SU-DHL-6 (cell line): ENCODE data around the gene NCAPH2.
A peak's percentile ranks its signal among the peaks of the same experiment; 100 is the strongest.

ENCODE experiments used
- H2AFZ ChIP-seq: fragments of 200-600 bp; sonication (generic); 2 replicates; pipeline ENCODE4 v1.6.1; 2014; ENCODE audit warnings: low read depth, mild to moderate bottlenecking, moderate library complexity, mixed read lengths, antibody characterized with exemption, low read length; ENCODE audit not compliant: severe bottlenecking
- H3F3A ChIP-seq: fragments of 200-600 bp; shearing (Covaris generic); 2 replicates; pipeline ENCODE4 v1.6.0; 2016; ENCODE audit warnings: antibody characterized with exemption, mild to moderate bottlenecking; ENCODE audit not compliant: insufficient read depth
- H3K27ac ChIP-seq: fragments of 200-600 bp; sonication (generic); 2 replicates; pipeline ENCODE4 v1.5.1; 2016; ENCODE audit warnings: low read depth, mild to moderate bottlenecking, low read length, moderate library complexity, mixed read lengths
- H3K27me3 ChIP-seq: fragments of 200-600 bp; sonication (generic), shearing (Covaris generic); 2 replicates; pipeline ENCODE4 v1.6.0; 2014; ENCODE audit warnings: mild to moderate bottlenecking, low read length
- H3K36me3 ChIP-seq: fragments of 200-600 bp; sonication (generic); 2 replicates; pipeline ENCODE4 v1.6.1; 2014; ENCODE audit warnings: mild to moderate bottlenecking, low read length, mixed read lengths
- H3K4me2 ChIP-seq: fragments of 300-600, 200-600 bp; shearing (Covaris generic), sonication (generic); 2 replicates; pipeline ENCODE4 v1.6.0; 2014; ENCODE audit warnings: low read length, low read depth, mild to moderate bottlenecking; ENCODE audit not compliant: poor library complexity, severe bottlenecking
- H3K4me3 ChIP-seq: fragments of 200-600 bp; sonication (generic); 2 replicates; pipeline ENCODE4 v1.5.1; 2014; ENCODE audit warnings: antibody characterized with exemption, low read length, mild to moderate bottlenecking, mixed read lengths; ENCODE audit not compliant: insufficient read depth, poor library complexity, severe bottlenecking
- H3K79me2 ChIP-seq: fragments of 200-600 bp; sonication (generic); 2 replicates; pipeline ENCODE4 v1.6.1; 2014; ENCODE audit warnings: mild to moderate bottlenecking, low read length, moderate library complexity; ENCODE audit not compliant: insufficient read depth
- H3K9ac ChIP-seq: fragments of 200-600 bp; sonication (generic); 2 replicates; pipeline ENCODE4 v1.7.0; 2014; ENCODE audit warnings: mild to moderate bottlenecking, low read length
- H3K9me2 ChIP-seq: fragments of 200-600 bp; sonication (generic); replicated peaks from 2 replicates; pipeline ENCODE4 v1.6.1; 2014; ENCODE audit warnings: low read length; ENCODE audit not compliant: insufficient read depth
- H3K9me3 ChIP-seq: fragments of 200-600 bp; sonication (generic); 2 replicates; pipeline ENCODE4 v1.6.1; 2014; ENCODE audit warnings: low read length, mixed read lengths; ENCODE audit not compliant: insufficient read depth
- H4K20me1 ChIP-seq: fragments of 200-600 bp; sonication (generic); 2 replicates; pipeline ENCODE4 v1.6.1; 2014; ENCODE audit warnings: low read depth, mild to moderate bottlenecking, antibody characterized with exemption, low read length, moderate library complexity, mixed read lengths
- EZH2phosphoT487 ChIP-seq: fragments of 200-600 bp; sonication (generic), shearing (Covaris generic); conservative IDR thresholded peaks from 2 replicates; pipeline ENCODE4 v1.6.1; 2018; ENCODE audit warnings: mild to moderate bottlenecking, antibody characterized with exemption, low read length, moderate library complexity, mixed read lengths
- TF ChIP-seq, protein P1 (sequence below): fragments of 200-600 bp; sonication (generic); IDR thresholded peaks from one replicate; pipeline ENCODE4 v1.5.1; 2017; ENCODE audit warnings: antibody characterized with exemption, mild to moderate bottlenecking, low read length, moderate library complexity; ENCODE audit not compliant: insufficient read depth, poor library complexity, severe bottlenecking

The NCAPH2 gene

DNA sequence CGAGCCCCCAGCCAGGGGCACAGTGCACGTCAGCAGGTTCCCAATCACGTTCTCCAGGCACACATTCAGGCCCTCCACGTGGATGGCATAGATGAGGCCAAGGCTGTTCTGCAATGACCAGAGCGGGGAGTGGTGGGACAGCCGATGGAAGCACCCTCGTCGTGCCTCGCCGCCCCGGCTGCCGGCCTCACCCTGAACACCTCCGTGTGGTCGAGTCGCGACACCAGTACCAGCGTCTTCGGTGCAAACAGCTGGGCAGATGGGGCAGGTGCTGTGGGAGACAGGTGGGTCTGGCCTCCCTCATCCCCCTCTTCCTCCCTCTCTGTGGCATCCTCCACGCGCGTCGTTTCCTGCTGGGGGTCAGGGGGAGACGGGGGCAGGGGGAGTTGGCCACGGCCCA is 40.7 kb upstream of the NCAPH2 start:
- H3K9me3 ChIP-seq = no peaks in the 10 kb centered on the region
- no peak overlapping the region for H3K9ac ChIP-seq
- H3K4me2 ChIP-seq = no peak overlapping the region
- no peak overlapping the region for H3K4me3 ChIP-seq
- peak overlapping the region; percentile 99 for H3K27ac ChIP-seq
- no peaks in the 10 kb centered on the region for H3K36me3 ChIP-seq
- H3K9me2 ChIP-seq = no peaks in the 10 kb centered on the region
- no peak for TF ChIP-seq EZH2phosphoT487
- TF ChIP-seq, protein P1, sequence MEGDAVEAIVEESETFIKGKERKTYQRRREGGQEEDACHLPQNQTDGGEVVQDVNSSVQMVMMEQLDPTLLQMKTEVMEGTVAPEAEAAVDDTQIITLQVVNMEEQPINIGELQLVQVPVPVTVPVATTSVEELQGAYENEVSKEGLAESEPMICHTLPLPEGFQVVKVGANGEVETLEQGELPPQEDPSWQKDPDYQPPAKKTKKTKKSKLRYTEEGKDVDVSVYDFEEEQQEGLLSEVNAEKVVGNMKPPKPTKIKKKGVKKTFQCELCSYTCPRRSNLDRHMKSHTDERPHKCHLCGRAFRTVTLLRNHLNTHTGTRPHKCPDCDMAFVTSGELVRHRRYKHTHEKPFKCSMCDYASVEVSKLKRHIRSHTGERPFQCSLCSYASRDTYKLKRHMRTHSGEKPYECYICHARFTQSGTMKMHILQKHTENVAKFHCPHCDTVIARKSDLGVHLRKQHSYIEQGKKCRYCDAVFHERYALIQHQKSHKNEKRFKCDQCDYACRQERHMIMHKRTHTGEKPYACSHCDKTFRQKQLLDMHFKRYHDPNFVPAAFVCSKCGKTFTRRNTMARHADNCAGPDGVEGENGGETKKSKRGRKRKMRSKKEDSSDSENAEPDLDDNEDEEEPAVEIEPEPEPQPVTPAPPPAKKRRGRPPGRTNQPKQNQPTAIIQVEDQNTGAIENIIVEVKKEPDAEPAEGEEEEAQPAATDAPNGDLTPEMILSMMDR = no peak
- H3K27me3 ChIP-seq = no peaks in the 10 kb centered on the region
- peaks cover 38% of the 10 kb centered on the region for H3K79me2 ChIP-seq
- no peaks in the 10 kb centered on the region for H4K20me1 ChIP-seq
- H2AFZ ChIP-seq = no peak overlapping the region
- peaks cover 23% of the 10 kb centered on the region for H3F3A ChIP-seq

DNA sequence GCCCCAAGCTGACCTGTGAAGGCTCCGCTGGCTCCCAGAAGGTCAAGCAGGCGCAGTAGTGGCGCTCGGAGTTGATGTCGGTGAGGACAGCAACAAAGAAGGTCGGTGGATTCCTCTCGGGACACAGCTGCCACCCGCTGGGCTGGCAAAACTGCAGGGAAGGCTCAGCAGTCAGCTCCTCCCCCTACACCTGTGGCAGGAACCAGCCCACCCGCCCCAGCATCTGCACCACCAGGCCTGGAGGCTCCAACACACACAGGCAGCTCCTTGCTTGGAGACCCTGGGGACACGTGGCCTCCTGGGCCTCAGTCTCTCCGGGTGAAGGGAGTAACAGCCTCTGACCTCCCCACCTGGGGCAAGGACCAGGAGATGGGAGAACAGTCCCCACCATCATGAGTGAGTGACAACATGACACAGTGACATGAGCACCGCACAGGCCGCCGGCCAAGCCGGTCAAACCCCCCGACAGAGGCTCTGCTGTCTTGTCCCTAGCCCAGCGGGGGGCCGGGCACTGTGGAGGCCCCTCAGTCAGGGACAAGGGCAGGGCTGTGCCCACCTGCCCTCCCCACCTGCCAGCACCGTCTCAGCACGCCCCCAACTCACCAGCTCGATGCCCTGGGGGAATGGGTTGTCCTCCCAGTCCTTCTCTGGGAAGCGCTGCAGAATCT is 40.1 kb upstream of the NCAPH2 start:
- Histone ChIP-seq H3K9ac (peak overlapping the region; percentile 66), H3K27me3 (no peaks in the 10 kb centered on the region), H3K4me2 (peak overlapping the region; percentile 79), H2AFZ (no peak overlapping the region), H3K27ac (peak overlapping the region; percentile 99), H3K9me3 (no peaks in the 10 kb centered on the region), H4K20me1 (no peaks in the 10 kb centered on the region; the same call in 1 of the 2 replicates), H3K4me3 (no peak overlapping the region), H3K79me2 (peaks cover 44% of the 10 kb centered on the region), H3K36me3 (no peaks in the 10 kb centered on the region), H3F3A (peaks cover 28% of the 10 kb centered on the region), H3K9me2 (no peaks in the 10 kb centered on the region)
- no peak for TF ChIP-seq EZH2phosphoT487
- TF ChIP-seq, protein P1 = no peak

DNA sequence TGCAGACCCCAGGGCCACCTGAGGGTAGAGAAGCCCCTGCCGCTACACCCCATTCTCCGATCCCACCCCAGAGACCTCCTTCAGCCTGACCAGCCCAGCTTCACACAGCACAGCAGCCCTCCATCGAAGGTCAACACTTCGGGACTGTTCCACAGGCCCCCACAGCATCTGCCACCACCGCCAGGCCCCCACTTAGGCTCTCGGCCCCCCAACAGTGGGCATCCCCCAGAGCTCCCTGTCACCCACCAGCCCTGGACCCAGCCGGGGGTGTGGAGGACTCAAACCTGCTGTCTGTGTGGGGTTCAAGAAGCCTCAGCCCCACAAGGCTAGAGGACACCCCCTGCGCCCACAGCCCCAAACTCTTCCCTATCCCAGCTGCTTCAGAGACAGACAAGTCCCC is 39.4 kb upstream of the NCAPH2 start:
- H3K4me2 ChIP-seq = peak overlapping the region; percentile 79
- peak overlapping the region; percentile 66 for H3K9ac ChIP-seq
- H3K36me3 ChIP-seq = no peaks in the 10 kb centered on the region
- peak overlapping the region; percentile 99 for H3K27ac ChIP-seq
- H4K20me1 ChIP-seq = no peaks in the 10 kb centered on the region; the same call in 1 of the 2 replicates
- H3K4me3 ChIP-seq = peak overlapping the region; percentile 46
- H2AFZ ChIP-seq = no peak overlapping the region
- no peak for TF ChIP-seq EZH2phosphoT487
- TF ChIP-seq, protein P1 = no peak
- no peaks in the 10 kb centered on the region for H3K27me3 ChIP-seq
- H3K9me3 ChIP-seq = no peaks in the 10 kb centered on the region
- H3K79me2 ChIP-seq = peaks cover 51% of the 10 kb centered on the region
- H3F3A ChIP-seq = peaks cover 32% of the 10 kb centered on the region
- no peaks in the 10 kb centered on the region for H3K9me2 ChIP-seq
